ENCODE measurements around the gene MAGED1. TPM values are rescaled to one million over a fixed set of nuclear protein-coding genes. Genes with fewer than 3 reads are reported as not detected.

Gene MAGED1
- total RNA-seq, 1 experiment from 2014 or later, result 151 TPM

- H3K9me3 ChIP-seq (ENCODE audit: control insufficient read depth, insufficient read depth, low read depth, low read length), result peaks cover 13% of the 10 kb centered on the region; the same call in 1 of the 2 replicates
- H3K27ac ChIP-seq (ENCODE audit: low read length), result no peak overlapping the region
- H3K4me3 ChIP-seq (ENCODE audit: low read depth in 2 of 2, low read length in 2 of 2), result no peak overlapping the region
- no peaks in the 10 kb centered on the region for H3K36me3 ChIP-seq (ENCODE audit: control insufficient read depth, insufficient read depth, low read length)
- ATAC-seq (no peak), DNase-seq (ENCODE audit: low read depth, low spot score) (no peak)
- ChIA-PET POLR2A (no interaction called here), CTCF (no interaction called here)
- in situ Hi-C loops (cut with HindIII; ENCODE audit: low pct_unique_long_range_greater_than_20kb, low sequenced_read_pairs) (no loop called here), intact Hi-C loops (cut with micrococcal nuclease; ENCODE audit: unreplicated experiment) (no loop called here)
- H3K4me1 ChIP-seq (ENCODE audit: control insufficient read depth, insufficient read depth, low read length), result no peaks in the 10 kb centered on the region
- TF ChIP-seq, protein P1, sequence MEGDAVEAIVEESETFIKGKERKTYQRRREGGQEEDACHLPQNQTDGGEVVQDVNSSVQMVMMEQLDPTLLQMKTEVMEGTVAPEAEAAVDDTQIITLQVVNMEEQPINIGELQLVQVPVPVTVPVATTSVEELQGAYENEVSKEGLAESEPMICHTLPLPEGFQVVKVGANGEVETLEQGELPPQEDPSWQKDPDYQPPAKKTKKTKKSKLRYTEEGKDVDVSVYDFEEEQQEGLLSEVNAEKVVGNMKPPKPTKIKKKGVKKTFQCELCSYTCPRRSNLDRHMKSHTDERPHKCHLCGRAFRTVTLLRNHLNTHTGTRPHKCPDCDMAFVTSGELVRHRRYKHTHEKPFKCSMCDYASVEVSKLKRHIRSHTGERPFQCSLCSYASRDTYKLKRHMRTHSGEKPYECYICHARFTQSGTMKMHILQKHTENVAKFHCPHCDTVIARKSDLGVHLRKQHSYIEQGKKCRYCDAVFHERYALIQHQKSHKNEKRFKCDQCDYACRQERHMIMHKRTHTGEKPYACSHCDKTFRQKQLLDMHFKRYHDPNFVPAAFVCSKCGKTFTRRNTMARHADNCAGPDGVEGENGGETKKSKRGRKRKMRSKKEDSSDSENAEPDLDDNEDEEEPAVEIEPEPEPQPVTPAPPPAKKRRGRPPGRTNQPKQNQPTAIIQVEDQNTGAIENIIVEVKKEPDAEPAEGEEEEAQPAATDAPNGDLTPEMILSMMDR (IDR thresholded peaks at IDR 0.05), result no peak
- TF ChIP-seq POLR2AphosphoS5 (IDR thresholded peaks at IDR 0.05; ENCODE audit: low read depth, low read length) (no peak), TCF7L2 (IDR thresholded peaks at IDR 0.05; ENCODE audit: low read depth, low read length) (no peak), SIN3A (IDR thresholded peaks at IDR 0.05; ENCODE audit: borderline replicate concordance, insufficient read depth, low read depth, low read length) (no peak), REST (IDR thresholded peaks at IDR 0.05; ENCODE audit: insufficient read depth in 1 of 2, low read depth in 2 of 2, low read length in 1 of 2) (no peak)
- H3K27me3 ChIP-seq (ENCODE audit: control insufficient read depth, insufficient read depth, low read length), result no peaks in the 10 kb centered on the region
- BruUV-seq (replicated peaks), result no TSS peak
Observed at GRCh38 chrX:51866210-51866609, 27.2 kb upstream of the MAGED1 start.

DNA sequence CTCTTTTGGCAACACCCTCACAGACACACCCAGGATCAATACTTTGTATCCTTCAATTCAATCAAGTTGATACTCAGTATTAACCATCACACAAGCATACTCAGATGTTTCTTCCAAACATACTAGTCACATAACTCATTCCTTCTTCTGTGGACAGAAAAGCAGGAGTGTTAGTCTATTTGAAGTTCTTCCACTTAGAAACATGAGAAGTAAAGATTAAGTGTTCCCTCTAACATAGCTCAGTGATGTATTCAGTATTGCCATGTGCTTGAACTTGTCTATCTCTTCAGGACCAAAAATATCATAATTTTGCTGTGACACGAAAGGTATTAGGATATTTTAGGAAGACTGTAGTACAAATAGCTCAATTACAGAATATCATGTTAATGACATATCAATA is 25.8 kb upstream of the MAGED1 start:
- H3K9me3 ChIP-seq (ENCODE audit: control insufficient read depth, insufficient read depth, low read depth, low read length), result peaks cover 13% of the 10 kb centered on the region; the same call in 1 of the 2 replicates
- no peaks in the 10 kb centered on the region for H3K36me3 ChIP-seq (ENCODE audit: control insufficient read depth, insufficient read depth, low read length)
- no peaks in the 10 kb centered on the region for H3K4me1 ChIP-seq (ENCODE audit: control insufficient read depth, insufficient read depth, low read length)
- in situ Hi-C loops (cut with HindIII; ENCODE audit: low pct_unique_long_range_greater_than_20kb, low sequenced_read_pairs), result no loop called here
- H3K4me3 ChIP-seq (ENCODE audit: low read depth in 2 of 2, low read length in 2 of 2), result no peak overlapping the region
- ATAC-seq (no peak), DNase-seq (ENCODE audit: low read depth, low spot score) (no peak)
- intact Hi-C loops (cut with micrococcal nuclease; ENCODE audit: unreplicated experiment), result no loop called here
- TF ChIP-seq REST (IDR thresholded peaks at IDR 0.05; ENCODE audit: insufficient read depth in 1 of 2, low read depth in 2 of 2, low read length in 1 of 2), result no peak
- H3K27me3 ChIP-seq (ENCODE audit: control insufficient read depth, insufficient read depth, low read length), result no peaks in the 10 kb centered on the region
- ChIA-PET POLR2A (no interaction called here), CTCF (no interaction called here)
- BruUV-seq (replicated peaks), result no TSS peak
- no peak overlapping the region for H3K27ac ChIP-seq (ENCODE audit: low read length)

All from Panc1 (cell line).